Epithelial cell of prostate (primary cell): ENCODE results near the gene ST7.

Experiments
- DNase-seq: peaks from one replicate; pipeline ENCODE4 v3.0.0-alpha.2; 2011; ENCODE audit warnings: low read depth, low spot score
- H3K27ac ChIP-seq: fragments of 450-650 bp; 2 replicates; pipeline ENCODE4 v1.5.1; 2017; ENCODE audit warnings: mild to moderate bottlenecking

ST7 gene

GRCh38 chr7:117202511-117202910 is 249.2 kb downstream of the ST7 start:
- no peak for DNase-seq
- no peak overlapping the region for H3K27ac ChIP-seq

- no peak overlapping the region for H3K27ac ChIP-seq
- no peak for DNase-seq
Measured at GRCh38 chr7:117203205-117203604, 249.9 kb downstream of the ST7 start.

GRCh38 chr7:117205873-117206272 is 252.6 kb downstream of the ST7 start:
- no peak for DNase-seq
- no peak overlapping the region for H3K27ac ChIP-seq

GRCh38 chr7:117208257-117208656 is 255.0 kb downstream of the ST7 start:
- no peak for DNase-seq

DNA sequence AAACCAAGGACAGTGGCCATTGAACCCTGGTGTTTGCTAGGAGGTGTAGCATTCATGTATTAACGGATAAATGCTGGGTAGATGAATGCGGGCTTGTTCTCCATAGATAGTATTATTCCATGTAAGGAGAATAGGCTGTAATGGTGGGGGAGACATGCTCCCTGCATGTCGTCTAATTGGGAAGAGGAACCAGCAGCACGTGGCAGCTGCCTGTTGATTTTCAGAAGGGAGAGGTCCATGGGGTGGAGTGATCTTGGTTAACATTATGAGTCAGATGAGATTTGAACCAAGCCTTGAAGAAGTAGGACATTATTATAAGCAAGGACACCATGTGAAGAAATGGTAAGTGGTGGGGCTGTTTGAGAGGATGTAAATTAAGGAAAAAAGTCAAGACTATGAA is 257.1 kb downstream of the ST7 start:
- DNase-seq: no peak

More at GRCh38 chr7:117208257-117208656, 255.0 kb downstream of the ST7 start:
- no peak overlapping the region for H3K27ac ChIP-seq

DNA sequence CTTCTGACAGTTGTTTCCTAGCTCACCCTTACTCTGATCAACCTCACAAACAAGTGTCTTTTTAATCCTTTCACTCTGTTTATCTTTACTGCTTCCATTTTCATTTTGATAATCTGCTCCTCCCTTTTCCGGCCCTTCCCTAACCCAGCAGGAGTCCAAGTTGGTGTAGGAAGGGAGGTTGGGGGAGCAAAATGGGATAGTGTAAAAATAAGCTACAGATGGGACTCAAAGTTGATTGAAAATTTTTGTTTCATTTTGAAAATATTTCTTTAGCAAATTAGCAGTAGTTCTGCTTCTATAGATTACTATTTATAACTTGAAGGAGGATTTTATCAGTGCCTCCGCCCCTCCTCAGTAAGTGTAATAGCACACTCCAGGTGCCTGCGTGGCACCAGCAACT is 257.6 kb downstream of the ST7 start:
- DNase-seq: no peak
- H3K27ac ChIP-seq: no peak overlapping the region

More for the DNA sequence above, 257.1 kb downstream of the ST7 start:
- H3K27ac ChIP-seq: no peak overlapping the region

- DNase-seq: no peak
- no peak overlapping the region for H3K27ac ChIP-seq
Measured at GRCh38 chr7:117211614-117212013, 258.3 kb downstream of the ST7 start.

- no peak for DNase-seq
- no peak overlapping the region for H3K27ac ChIP-seq
Measured at GRCh38 chr7:117212969-117213877, 259.9 kb downstream of the ST7 start.

DNA sequence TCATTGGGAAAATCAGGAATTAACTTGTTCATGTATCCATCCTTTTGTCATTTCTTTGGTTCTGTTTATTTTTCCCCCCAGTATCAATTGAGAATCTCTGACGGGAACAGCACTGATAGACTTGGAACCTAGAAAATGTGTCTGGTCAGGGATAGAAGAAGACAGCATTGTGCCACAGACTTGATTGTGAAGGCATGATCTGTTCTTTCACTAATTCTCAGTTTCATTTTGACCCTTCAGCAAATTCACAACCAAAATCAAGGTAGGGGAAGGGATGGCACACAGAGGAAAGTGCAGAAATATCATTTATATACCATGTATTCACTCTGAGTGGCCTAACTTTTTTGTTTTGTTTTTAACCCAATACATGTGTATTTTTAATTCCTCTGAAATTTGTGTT is 262.7 kb downstream of the ST7 start:
- no peak for DNase-seq
- no peak overlapping the region for H3K27ac ChIP-seq

- no peak for DNase-seq
- no peak overlapping the region for H3K27ac ChIP-seq
Measured at GRCh38 chr7:117216436-117217069, 263.3 kb downstream of the ST7 start.

- H3K27ac ChIP-seq: no peak overlapping the region
- no peak for DNase-seq
Measured at GRCh38 chr7:117217106-117218035, 264.1 kb downstream of the ST7 start.

GRCh38 chr7:117218700-117219099 is 265.4 kb downstream of the ST7 start:
- DNase-seq: no peak

DNA sequence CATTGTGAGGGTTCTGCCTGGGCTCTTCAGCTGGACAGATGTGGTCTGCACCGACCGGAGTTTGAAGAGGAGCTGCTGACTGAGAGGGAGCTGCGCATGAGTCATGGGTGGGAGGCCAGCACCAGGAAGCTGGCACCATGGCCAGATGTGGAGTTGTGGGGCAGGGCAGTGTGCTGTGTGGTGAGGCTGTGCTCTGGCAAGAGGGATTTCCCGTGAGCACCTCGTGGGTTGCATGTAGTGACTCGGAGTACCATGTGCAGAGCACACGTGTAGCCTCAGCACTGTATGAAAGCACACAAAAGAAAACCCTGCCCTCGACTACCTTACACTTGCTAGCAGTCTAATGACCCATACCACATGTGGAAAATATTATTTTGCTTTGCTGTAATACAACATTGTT is 266.2 kb downstream of the ST7 start:
- DNase-seq: peak; percentile 10
- no peak overlapping the region for H3K27ac ChIP-seq

More at GRCh38 chr7:117218700-117219099, 265.4 kb downstream of the ST7 start:
- no peak overlapping the region for H3K27ac ChIP-seq

- DNase-seq: no peak
- H3K27ac ChIP-seq: no peak overlapping the region
Measured at GRCh38 chr7:117220836-117221235, 267.5 kb downstream of the ST7 start.

GRCh38 chr7:117225536-117225935 is 272.2 kb downstream of the ST7 start:
- no peak for DNase-seq
- no peak overlapping the region for H3K27ac ChIP-seq

DNA sequence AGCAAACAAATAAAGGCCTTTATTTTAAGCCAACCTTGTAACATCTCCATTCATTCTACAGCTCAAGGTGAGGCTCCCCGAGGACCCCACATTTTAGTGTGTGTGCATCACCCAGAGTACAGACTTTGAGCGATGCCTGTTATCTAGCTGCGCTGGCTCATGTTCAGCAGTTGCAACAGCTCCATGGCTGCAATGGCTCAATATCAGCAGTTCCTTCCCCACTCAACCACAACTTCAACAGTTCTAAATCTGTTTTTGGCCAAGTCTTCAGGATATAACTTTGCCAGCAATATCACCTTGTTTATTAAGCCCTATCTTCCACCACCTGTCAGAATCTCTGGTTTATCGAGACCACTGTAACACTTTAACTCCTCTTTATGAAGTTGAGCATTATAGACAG is 273.8 kb downstream of the ST7 start:
- H3K27ac ChIP-seq: no peak overlapping the region
- DNase-seq: no peak

DNA sequence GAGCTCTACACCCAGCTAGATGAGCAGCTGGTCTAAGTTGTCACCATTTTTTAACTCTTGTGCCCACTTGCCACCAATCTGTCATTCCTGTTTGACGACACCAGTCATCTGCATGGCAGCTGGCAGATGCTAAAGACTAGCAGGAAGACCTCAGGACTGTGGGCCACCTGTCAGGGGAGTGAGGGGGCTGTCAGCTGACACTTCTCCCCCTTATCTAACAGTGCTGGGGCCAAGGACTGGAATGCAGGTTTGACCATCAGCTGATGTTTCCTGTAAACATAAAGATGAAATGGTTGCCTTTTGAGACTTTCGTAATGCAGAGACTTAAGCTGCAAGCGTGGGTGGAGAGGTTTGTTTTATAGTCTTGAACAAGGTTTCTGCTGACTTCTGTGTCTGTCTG is 276.0 kb downstream of the ST7 start:
- no peak for DNase-seq
- no peak overlapping the region for H3K27ac ChIP-seq

GRCh38 chr7:117230276-117231046 is 277.2 kb downstream of the ST7 start:
- no peak overlapping the region for H3K27ac ChIP-seq
- no peak for DNase-seq

DNA sequence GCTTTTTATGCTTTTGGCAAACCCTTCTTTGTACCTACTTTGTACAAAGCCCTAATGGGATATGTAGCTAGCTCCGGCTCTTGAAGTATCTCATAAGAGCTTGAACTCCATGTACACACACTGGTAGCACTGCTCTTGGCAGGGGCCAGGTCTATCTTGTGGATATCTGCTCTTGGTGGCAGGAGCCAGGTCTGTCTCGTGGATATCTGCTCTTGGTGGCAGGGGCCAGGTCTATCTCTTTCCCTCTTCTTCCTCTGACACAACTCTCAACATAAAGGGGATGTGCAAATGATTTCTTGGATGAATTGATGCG is 277.7 kb downstream of the ST7 start:
- H3K27ac ChIP-seq: no peak overlapping the region
- no peak for DNase-seq

DNA sequence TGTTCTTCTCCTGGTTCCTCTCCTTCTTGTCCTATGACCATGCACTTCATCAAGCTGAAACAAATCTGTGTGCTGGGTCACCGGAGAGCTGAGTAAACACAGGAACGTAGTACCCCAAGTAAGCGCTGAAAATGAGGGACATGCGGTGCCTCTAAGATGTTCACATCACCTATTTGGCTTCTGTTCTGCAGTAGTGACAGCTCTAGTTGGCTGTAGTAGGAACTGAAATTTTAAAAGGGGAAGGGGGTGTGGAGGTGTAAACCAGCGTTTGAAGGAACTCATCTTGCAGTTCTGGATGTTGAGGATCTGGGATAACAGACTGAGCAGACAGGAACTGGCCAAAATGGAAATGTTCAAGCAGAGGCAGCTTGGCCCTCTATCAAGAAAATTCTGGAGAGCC is 284.3 kb downstream of the ST7 start:
- no peak overlapping the region for H3K27ac ChIP-seq

More for the DNA sequence above, 284.3 kb downstream of the ST7 start:
- no peak for DNase-seq
